ENCODE data around the gene CCDC33.

Gene CCDC33

DNA sequence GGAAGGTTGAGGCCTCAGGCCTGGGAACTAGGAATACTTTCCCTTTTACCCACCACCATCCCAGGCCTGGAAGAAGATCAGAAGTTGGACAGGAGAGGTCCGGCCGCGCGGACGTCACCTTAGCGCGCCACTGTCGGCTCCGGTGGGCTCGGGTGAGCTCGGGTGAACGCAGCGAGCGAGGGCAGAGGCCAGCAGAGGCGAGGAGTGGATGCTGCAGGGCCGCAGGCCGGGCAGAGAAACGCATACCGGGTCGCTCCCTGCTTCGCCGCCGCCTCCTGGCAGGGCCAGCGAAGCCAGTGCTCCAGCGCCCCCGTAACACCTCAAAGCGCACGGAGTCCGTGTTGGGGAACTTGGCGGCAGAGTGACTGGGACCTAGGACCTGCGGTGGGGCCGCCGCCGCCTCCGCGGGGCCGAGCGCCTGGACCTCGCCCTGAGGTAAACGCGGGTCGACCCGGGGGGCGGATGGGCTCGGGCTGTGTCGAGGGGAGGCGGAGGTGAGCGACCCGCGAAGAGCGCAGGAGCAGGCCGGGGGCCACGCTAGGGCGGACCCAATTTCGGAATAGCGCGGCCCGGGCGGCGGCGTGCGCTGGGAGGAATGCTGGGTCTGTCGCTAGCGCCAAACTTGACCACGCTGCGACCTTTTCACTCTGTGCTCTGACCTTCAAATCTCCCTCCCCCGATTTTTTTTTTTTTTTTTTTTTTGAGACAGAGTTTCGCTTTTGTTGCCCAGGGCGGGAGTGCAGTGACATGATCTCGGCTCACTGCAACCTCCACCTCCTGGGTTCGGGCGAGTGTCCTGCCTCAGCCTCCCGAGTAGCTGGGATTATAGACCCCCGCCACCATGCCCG lies 129.7 kb downstream of the CCDC33 start:
- no peak for DNase-seq (ENCODE audit: low spot score)
- ChIA-PET CTCF (no interaction called here), POLR2A (ENCODE audit: low non-redundant PET) (no interaction called here)
- TF ChIP-seq, protein P1, sequence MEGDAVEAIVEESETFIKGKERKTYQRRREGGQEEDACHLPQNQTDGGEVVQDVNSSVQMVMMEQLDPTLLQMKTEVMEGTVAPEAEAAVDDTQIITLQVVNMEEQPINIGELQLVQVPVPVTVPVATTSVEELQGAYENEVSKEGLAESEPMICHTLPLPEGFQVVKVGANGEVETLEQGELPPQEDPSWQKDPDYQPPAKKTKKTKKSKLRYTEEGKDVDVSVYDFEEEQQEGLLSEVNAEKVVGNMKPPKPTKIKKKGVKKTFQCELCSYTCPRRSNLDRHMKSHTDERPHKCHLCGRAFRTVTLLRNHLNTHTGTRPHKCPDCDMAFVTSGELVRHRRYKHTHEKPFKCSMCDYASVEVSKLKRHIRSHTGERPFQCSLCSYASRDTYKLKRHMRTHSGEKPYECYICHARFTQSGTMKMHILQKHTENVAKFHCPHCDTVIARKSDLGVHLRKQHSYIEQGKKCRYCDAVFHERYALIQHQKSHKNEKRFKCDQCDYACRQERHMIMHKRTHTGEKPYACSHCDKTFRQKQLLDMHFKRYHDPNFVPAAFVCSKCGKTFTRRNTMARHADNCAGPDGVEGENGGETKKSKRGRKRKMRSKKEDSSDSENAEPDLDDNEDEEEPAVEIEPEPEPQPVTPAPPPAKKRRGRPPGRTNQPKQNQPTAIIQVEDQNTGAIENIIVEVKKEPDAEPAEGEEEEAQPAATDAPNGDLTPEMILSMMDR (conservative IDR thresholded peaks at IDR 0.05; ENCODE audit: low read depth) = no peak
- H3K27ac ChIP-seq = no peak overlapping the region

DNA sequence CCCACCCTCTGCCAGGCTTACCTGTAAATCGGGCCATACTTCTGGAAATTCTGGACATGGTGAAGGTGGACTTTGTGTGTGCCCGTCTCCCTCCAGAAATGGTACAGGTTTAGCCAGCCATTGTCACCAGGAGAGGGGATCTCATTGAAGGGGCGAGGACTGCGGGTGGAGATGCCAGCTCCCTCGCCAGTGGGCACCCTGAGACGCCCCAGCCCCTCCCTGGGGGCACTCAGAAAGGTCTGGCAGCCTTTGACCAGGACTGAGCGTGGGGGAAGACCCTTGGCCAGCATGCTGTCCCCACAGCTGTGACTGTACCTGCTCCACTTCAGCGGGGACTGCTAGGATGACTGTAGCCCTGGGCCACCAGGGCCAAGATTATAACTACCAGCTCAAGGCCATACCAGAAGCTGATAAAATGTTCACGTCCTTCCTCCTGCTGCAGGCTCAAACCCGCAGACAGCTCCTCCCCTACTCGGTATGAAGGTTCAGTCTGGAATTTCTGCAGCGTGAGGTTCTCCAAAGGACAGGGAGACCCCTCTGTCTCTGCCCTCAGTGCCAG lies 131.2 kb downstream of the CCDC33 start, which contains the start of gene CYP11A1:
Gene CYP11A1 (minus strand): TSS at position 351 of the 559 bp plus-strand sequence. CDS start 61 bp downstream, at position 290.
- ChIA-PET POLR2A (ENCODE audit: low non-redundant PET) (no interaction called here), CTCF (interaction anchor here (0.7 kb wide), 1 partner anchor 236 kb away, joined by 3 read pairs; no protein-coding TSS in a partner anchor)
- no peak within 1 kb of the TSS for H3K27ac ChIP-seq
- DNase-seq (ENCODE audit: low spot score) = no peak
- TF ChIP-seq, protein P1 (conservative IDR thresholded peaks at IDR 0.05; ENCODE audit: low read depth) = no peak

DNA sequence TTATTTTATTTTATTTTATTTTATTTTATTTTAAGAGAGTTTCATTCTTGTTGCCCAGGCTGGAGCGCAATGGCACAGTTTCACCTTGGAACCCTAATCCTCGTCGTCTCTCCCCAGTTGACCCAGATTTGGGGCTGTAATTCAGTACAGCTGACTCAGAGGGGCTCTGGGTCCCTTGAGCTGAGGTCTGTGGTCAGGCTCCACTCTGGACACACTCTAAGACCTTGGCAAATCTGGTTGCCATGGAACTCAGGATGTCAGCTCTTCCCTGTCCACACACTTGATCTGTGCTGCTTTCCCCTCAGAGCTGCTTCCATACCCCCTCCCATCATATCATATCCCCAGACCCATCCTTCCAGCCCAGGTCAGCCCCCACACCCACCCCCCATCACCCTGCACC lies 132.0 kb downstream of the CCDC33 start:
- TF ChIP-seq, protein P1 (conservative IDR thresholded peaks at IDR 0.05; ENCODE audit: low read depth) = no peak
- POLR2A ChIA-PET (ENCODE audit: low non-redundant PET) = no interaction called here

DNA sequence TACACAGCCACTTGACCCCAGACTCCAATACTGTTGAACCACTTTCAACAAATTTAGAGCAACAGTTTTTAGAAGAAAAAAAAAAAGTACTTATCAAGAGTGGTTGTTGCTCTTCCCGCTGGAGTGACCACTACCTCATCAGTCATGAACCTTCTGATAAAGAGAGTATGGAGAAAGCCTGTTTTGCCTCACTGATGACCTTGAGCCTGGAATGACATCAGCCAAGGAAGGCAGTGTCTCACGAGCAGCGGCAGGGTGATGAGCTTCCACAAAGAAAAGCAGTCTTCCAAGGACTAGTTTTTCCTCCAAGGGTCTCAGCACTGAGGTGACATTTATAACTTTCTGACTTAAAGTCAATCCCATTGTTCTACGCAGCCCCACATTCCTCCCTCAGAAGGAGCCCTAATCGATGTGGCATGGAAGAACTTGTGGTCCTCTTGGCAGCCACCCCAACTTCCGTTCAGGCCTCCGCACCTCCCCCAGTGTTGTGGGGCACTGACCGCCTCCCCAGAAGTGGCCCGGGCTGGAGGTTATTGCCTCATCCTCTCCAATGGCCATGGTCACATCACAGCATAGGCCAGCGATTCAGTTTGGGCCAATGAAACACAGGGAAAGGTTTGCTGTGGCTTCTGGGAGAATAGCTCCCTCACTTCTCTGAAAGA lies 133.1 kb downstream of the CCDC33 start:
- POLR2A ChIA-PET (ENCODE audit: low non-redundant PET) = no interaction called here
- H3K27ac ChIP-seq = no peak overlapping the region
- no peak for DNase-seq (ENCODE audit: low spot score)
- CTCF ChIA-PET = interaction anchor here (1.2 kb wide), 1 partner anchor 70 kb away, joined by 3 read pairs; no protein-coding TSS in a partner anchor
- TF ChIP-seq, protein P1 (conservative IDR thresholded peaks at IDR 0.05; ENCODE audit: low read depth) = no peak

More for the DNA sequence above, 132.0 kb downstream of the CCDC33 start:
- CTCF ChIA-PET = no interaction called here
- H3K27ac ChIP-seq = no peak overlapping the region
- DNase-seq (ENCODE audit: low spot score) = no peak

DNA sequence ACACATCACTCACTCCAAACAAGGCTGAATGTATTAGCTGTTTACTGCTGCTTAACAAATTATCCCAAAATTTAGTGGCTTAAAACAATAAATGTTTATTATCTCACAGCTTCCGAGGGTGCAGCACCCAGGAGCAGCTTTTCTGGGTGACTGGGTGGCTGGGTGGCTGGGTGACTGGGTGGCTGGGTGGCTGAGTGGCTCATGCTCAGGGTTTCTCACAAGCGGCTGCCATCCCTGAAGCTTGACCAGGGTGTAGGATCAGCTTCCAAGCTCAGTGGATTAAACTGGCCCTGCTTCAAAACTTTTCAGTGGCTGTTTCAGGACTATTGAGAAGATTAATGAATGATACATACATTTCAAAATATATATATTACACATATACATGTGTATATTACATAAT lies 133.6 kb downstream of the CCDC33 start:
- POLR2A ChIA-PET (ENCODE audit: low non-redundant PET) = no interaction called here
- TF ChIP-seq, protein P1 (conservative IDR thresholded peaks at IDR 0.05; ENCODE audit: low read depth) = no peak

DNA sequence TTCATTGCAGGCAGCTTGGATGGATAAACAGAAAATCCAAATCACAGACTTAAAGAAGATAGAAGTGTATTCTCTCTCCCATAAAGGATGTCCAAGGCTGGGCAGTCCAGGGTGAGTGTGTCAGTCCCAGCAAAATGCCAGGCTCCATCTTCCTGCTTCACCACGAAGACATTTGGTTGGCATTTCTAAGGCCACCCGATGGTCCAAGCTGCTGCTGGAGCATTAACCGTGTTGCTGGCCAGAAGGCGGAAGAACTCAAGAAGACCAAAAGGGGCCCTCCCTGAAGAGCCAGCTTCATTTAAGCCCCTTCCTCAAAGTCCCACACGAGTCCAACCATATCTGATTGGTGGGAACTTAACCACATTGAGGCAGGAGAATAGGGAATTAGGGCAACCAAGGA lies 134.3 kb downstream of the CCDC33 start:
- POLR2A ChIA-PET (ENCODE audit: low non-redundant PET) = no interaction called here
- TF ChIP-seq, protein P1 (conservative IDR thresholded peaks at IDR 0.05; ENCODE audit: low read depth) = no peak
- DNase-seq (ENCODE audit: low spot score) = no peak
- no peak overlapping the region for H3K27ac ChIP-seq
- CTCF ChIA-PET = interaction anchor here (0.8 to 1.4 kb wide), 3 partner anchors 11 to 247 kb away, joined by 3 to 5 read pairs (median 3); no protein-coding TSS in a partner anchor

More for the DNA sequence above, 133.6 kb downstream of the CCDC33 start:
- DNase-seq (ENCODE audit: low spot score) = no peak
- H3K27ac ChIP-seq = no peak overlapping the region
- CTCF ChIA-PET = interaction anchor here (0.8 to 1.2 kb wide), 2 partner anchors 70 to 248 kb away, joined by 3 read pairs; no protein-coding TSS in a partner anchor

Data from RWPE1 (cell line).